ENCODE data around the gene NKPD1. TPM values are rescaled to one million over a fixed set of nuclear protein-coding genes. Genes with fewer than 3 reads are reported as not detected.
"Not testable (repeated sequence)": the region's sequence is repeated elsewhere in the genome, so short reads cannot be mapped to it uniquely, and the experiment has no call there.

Gene NKPD1
- total RNA-seq, 1 donor from 2014 or later = not detected

DNA sequence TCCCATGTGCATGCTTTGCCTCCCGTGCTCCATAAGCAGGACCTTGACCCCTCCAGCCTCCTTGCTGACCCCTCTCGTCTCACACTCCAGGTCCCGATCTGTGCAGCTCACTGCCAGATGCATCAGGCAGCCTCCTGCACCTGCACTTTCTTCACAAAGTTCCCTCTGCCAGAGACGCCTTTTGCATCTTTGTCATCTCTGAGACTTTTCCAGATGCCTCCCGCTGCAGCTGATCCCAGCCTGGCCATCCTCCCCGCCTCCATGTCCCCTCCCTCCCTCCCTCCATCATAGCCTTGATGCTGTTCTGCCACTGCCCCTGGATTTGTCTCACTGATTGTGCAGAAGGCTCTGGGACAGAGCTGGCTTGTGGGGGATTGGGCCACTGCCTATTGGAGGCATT, 38.0 kb downstream of the NKPD1 start:
- H3K27me3 ChIP-seq (ENCODE audit: insufficient read depth, low read length) = no peaks in the 10 kb centered on the region

DNA sequence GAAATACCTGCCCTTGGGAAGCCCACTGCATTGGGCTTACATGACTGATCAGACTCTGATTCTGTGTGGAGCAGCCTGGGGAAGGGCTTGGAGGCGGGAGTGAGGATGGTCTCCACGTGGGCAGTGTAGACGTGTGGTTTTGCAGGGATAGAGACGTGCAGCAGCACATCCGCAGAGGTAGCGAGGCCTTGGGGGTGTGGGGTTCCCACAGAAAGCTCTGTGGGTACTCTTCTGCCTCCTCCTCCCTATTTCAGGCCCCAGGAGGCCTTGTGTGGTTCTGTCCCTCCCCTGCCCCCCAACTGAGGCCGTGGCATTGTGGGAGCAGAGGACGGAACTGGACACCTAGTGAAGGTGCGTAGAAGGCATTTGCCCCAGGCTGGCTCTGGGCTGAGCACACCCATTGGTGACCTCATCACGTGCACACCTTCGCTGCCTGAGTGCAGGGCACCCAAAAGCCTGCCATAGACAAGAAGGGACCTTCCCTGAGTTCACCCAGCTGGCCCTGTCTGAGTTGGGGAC, 38.9 kb downstream of the NKPD1 start:
- Histone ChIP-seq H3K36me3 (ENCODE audit: insufficient read depth, low read length) (no peaks in the 10 kb centered on the region), H3K4me1 (ENCODE audit: insufficient read depth, low read length) (no peaks in the 10 kb centered on the region), H3K79me2 (ENCODE audit: insufficient read depth, low read length) (peaks cover 87% of the 10 kb centered on the region), H3K4me2 (ENCODE audit: low read length) (no peak overlapping the region), H4K20me1 (ENCODE audit: insufficient read depth, low read length) (peaks cover 97% of the 10 kb centered on the region), H3K9ac (ENCODE audit: low read length) (no peak overlapping the region), H3K27me3 (ENCODE audit: insufficient read depth, low read length) (no peaks in the 10 kb centered on the region), H3K9me3 (ENCODE audit: insufficient read depth, low read depth, low read length) (no peaks in the 10 kb centered on the region), H3K27ac (ENCODE audit: low read depth, low read length) (no peak overlapping the region), H3K4me3 (ENCODE audit: insufficient read depth, low read depth, low read length) (no peak overlapping the region), H2AFZ (ENCODE audit: low read depth, low read length) (no peak overlapping the region)
- TF ChIP-seq EZH2 (IDR thresholded peaks at IDR 0.05; ENCODE audit: insufficient read depth, low read length) = no peak
- TF ChIP-seq, protein P1, sequence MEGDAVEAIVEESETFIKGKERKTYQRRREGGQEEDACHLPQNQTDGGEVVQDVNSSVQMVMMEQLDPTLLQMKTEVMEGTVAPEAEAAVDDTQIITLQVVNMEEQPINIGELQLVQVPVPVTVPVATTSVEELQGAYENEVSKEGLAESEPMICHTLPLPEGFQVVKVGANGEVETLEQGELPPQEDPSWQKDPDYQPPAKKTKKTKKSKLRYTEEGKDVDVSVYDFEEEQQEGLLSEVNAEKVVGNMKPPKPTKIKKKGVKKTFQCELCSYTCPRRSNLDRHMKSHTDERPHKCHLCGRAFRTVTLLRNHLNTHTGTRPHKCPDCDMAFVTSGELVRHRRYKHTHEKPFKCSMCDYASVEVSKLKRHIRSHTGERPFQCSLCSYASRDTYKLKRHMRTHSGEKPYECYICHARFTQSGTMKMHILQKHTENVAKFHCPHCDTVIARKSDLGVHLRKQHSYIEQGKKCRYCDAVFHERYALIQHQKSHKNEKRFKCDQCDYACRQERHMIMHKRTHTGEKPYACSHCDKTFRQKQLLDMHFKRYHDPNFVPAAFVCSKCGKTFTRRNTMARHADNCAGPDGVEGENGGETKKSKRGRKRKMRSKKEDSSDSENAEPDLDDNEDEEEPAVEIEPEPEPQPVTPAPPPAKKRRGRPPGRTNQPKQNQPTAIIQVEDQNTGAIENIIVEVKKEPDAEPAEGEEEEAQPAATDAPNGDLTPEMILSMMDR (IDR thresholded peaks at IDR 0.05; ENCODE audit: insufficient read depth, low read depth, low read length) = no peak
- H3K36me3 Mint-ChIP-seq (ENCODE audit: low read depth, unreplicated experiment) = peaks cover 2% of the 10 kb centered on the region
- H3K4me3 Mint-ChIP-seq (ENCODE audit: unreplicated experiment) = no peak overlapping the region
- no peaks in the 10 kb centered on the region for H3K9me3 Mint-ChIP-seq (ENCODE audit: unreplicated experiment)
- DNase-seq (ENCODE audit: low read depth) (no peak), FAIRE-seq (no peak)
- peaks cover 6% of the 10 kb centered on the region for H3K4me1 Mint-ChIP-seq (ENCODE audit: low read depth, unreplicated experiment)
- no peak overlapping the region for H3K27ac Mint-ChIP-seq (ENCODE audit: unreplicated experiment)
- H3K27me3 Mint-ChIP-seq (ENCODE audit: low read depth, unreplicated experiment) = no peaks in the 10 kb centered on the region

More for the DNA sequence above, 38.0 kb downstream of the NKPD1 start:
- H3K27ac Mint-ChIP-seq (ENCODE audit: unreplicated experiment) = no peak overlapping the region
- H3K4me3 Mint-ChIP-seq (ENCODE audit: unreplicated experiment) = no peak overlapping the region
- Histone ChIP-seq H3K27ac (ENCODE audit: low read depth, low read length) (no peak overlapping the region), H3K4me2 (ENCODE audit: low read length) (no peak overlapping the region), H3K4me3 (ENCODE audit: insufficient read depth, low read depth, low read length) (no peak overlapping the region), H3K9ac (ENCODE audit: low read length) (no peak overlapping the region), H2AFZ (ENCODE audit: low read depth, low read length) (no peak overlapping the region), H3K79me2 (ENCODE audit: insufficient read depth, low read length) (peaks cover 86% of the 10 kb centered on the region), H3K9me3 (ENCODE audit: insufficient read depth, low read depth, low read length) (no peaks in the 10 kb centered on the region), H3K4me1 (ENCODE audit: insufficient read depth, low read length) (no peaks in the 10 kb centered on the region), H3K36me3 (ENCODE audit: insufficient read depth, low read length) (no peaks in the 10 kb centered on the region), H4K20me1 (ENCODE audit: insufficient read depth, low read length) (peaks cover 94% of the 10 kb centered on the region)
- H3K36me3 Mint-ChIP-seq (ENCODE audit: low read depth, unreplicated experiment) = peaks cover 2% of the 10 kb centered on the region
- no peak for DNase-seq (ENCODE audit: low read depth)
- H3K4me1 Mint-ChIP-seq (ENCODE audit: low read depth, unreplicated experiment) = no peaks in the 10 kb centered on the region
- TF ChIP-seq, protein P1 (IDR thresholded peaks at IDR 0.05; ENCODE audit: insufficient read depth, low read depth, low read length) = no peak
- TF ChIP-seq EZH2 (IDR thresholded peaks at IDR 0.05; ENCODE audit: insufficient read depth, low read length) = no peak
- no peak for FAIRE-seq
- no peaks in the 10 kb centered on the region for H3K9me3 Mint-ChIP-seq (ENCODE audit: unreplicated experiment)
- H3K27me3 Mint-ChIP-seq (ENCODE audit: low read depth, unreplicated experiment) = no peaks in the 10 kb centered on the region

DNA sequence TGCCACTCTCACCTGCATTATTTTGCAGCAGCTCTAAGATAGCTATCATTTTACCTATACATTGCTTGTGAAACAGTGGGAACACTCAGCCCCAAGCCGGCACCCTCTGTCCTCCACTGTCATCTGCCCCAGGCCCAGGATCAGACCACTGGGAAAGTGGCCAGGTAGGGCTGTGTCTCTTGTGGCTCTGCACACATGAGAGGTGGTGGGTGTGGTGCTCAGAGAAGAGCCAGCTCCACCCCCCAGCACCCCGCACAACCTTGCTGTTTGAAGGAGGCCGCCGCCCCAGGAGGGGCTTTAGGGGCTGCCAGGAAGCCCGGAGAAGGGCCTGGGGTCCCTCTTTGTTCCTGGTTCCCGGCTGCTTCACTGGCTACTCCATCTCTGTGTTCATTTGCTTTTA, 41.2 kb downstream of the NKPD1 start:
- Histone ChIP-seq H2AFZ (ENCODE audit: low read depth, low read length) (no peak overlapping the region), H3K36me3 (ENCODE audit: insufficient read depth, low read length) (no peaks in the 10 kb centered on the region), H3K9ac (ENCODE audit: low read length) (no peak overlapping the region), H3K9me3 (ENCODE audit: insufficient read depth, low read depth, low read length) (no peaks in the 10 kb centered on the region), H3K4me2 (ENCODE audit: low read length) (no peak overlapping the region), H3K27ac (ENCODE audit: low read depth, low read length) (no peak overlapping the region), H3K4me3 (ENCODE audit: insufficient read depth, low read depth, low read length) (no peak overlapping the region), H3K79me2 (ENCODE audit: insufficient read depth, low read length) (peaks cover 89% of the 10 kb centered on the region), H3K4me1 (ENCODE audit: insufficient read depth, low read length) (no peaks in the 10 kb centered on the region), H3K27me3 (ENCODE audit: insufficient read depth, low read length) (no peaks in the 10 kb centered on the region), H4K20me1 (ENCODE audit: insufficient read depth, low read length) (peaks cover 97% of the 10 kb centered on the region)
- Mint-ChIP-seq H3K4me3 (ENCODE audit: unreplicated experiment) (no peak overlapping the region), H3K9me3 (ENCODE audit: unreplicated experiment) (no peaks in the 10 kb centered on the region), H3K27ac (ENCODE audit: unreplicated experiment) (no peak overlapping the region), H3K4me1 (ENCODE audit: low read depth, unreplicated experiment) (peaks cover 6% of the 10 kb centered on the region), H3K27me3 (ENCODE audit: low read depth, unreplicated experiment) (no peaks in the 10 kb centered on the region), H3K36me3 (ENCODE audit: low read depth, unreplicated experiment) (peaks cover 2% of the 10 kb centered on the region)
- DNase-seq (ENCODE audit: low read depth) (no peak), FAIRE-seq (no peak)
- TF ChIP-seq, protein P1 (IDR thresholded peaks at IDR 0.05; ENCODE audit: insufficient read depth, low read depth, low read length) = no peak
- TF ChIP-seq EZH2 (IDR thresholded peaks at IDR 0.05; ENCODE audit: insufficient read depth, low read length) = no peak

- not testable (repeated sequence) for DNase-seq (ENCODE audit: low read depth); H3K27ac ChIP-seq (ENCODE audit: low read depth, low read length); H3K9ac ChIP-seq (ENCODE audit: low read length); H3K36me3 ChIP-seq (ENCODE audit: insufficient read depth, low read length); H3K9me3 Mint-ChIP-seq (ENCODE audit: unreplicated experiment); H3K4me1 ChIP-seq (ENCODE audit: insufficient read depth, low read length); H3K27me3 ChIP-seq (ENCODE audit: insufficient read depth, low read length); H3K36me3 Mint-ChIP-seq (ENCODE audit: low read depth, unreplicated experiment); H3K4me3 Mint-ChIP-seq (ENCODE audit: unreplicated experiment); H2AFZ ChIP-seq (ENCODE audit: low read depth, low read length); H3K27me3 Mint-ChIP-seq (ENCODE audit: low read depth, unreplicated experiment); H3K4me1 Mint-ChIP-seq (ENCODE audit: low read depth, unreplicated experiment); H3K4me3 ChIP-seq (ENCODE audit: insufficient read depth, low read depth, low read length); H3K9me3 ChIP-seq (ENCODE audit: insufficient read depth, low read depth, low read length); FAIRE-seq; H3K27ac Mint-ChIP-seq (ENCODE audit: unreplicated experiment); H3K4me2 ChIP-seq (ENCODE audit: low read length)
- Histone ChIP-seq H4K20me1 (ENCODE audit: insufficient read depth, low read length) (peaks cover 97% of the 10 kb centered on the region), H3K79me2 (ENCODE audit: insufficient read depth, low read length) (peaks cover 89% of the 10 kb centered on the region)
Measured at GRCh38 chr19:45118591-45119355, 42.0 kb downstream of the NKPD1 start.

Data from astrocyte (in vitro differentiated cells and primary cell).